Trophoblast cell (in vitro differentiated cells and primary cell): Measurements from ENCODE around the gene BAZ1A.

ENCODE experiments used
- DNase-seq, 2 donors: peaks; one replicate each; pipeline ENCODE4 v3.0.0-alpha.2; 2016
- H2AFZ ChIP-seq: 2 replicates; pipeline ENCODE4 v1.6.1; 2013; ENCODE audit warnings: low read length, moderate library complexity, mild to moderate bottlenecking; ENCODE audit not compliant: insufficient read depth, poor library complexity
- H2AK5ac ChIP-seq: 2 replicates; pipeline ENCODE4 v1.6.1; 2013; ENCODE audit warnings: mild to moderate bottlenecking, low read length
- H2BK120ac ChIP-seq: 2 replicates; pipeline ENCODE4 v1.6.1; 2013; ENCODE audit warnings: low read length, mild to moderate bottlenecking, moderate library complexity; ENCODE audit not compliant: insufficient read depth, poor library complexity
- H2BK12ac ChIP-seq: 2 replicates; pipeline ENCODE4 v1.6.1; 2013; ENCODE audit warnings: mild to moderate bottlenecking, low read length, moderate library complexity
- H2BK5ac ChIP-seq: 2 replicates; pipeline ENCODE4 v1.6.1; 2013; ENCODE audit warnings: low read length, low read depth, moderate library complexity, mild to moderate bottlenecking; ENCODE audit not compliant: poor library complexity
- H3K14ac ChIP-seq: 2 replicates; pipeline ENCODE4 v1.6.1; 2013; ENCODE audit warnings: mild to moderate bottlenecking, low read length
- H3K18ac ChIP-seq: 2 replicates; pipeline ENCODE4 v1.6.1; 2013; ENCODE audit warnings: mild to moderate bottlenecking, low read length
- H3K23ac ChIP-seq: 2 replicates; pipeline ENCODE4 v1.6.1; 2013; ENCODE audit warnings: low read length
- H3K27ac ChIP-seq: 2 replicates; pipeline ENCODE4 v1.5.1; 2013; ENCODE audit warnings: low read depth, mild to moderate bottlenecking, inconsistent platforms, low read length, moderate library complexity
- H3K27me3 ChIP-seq: 2 replicates; pipeline ENCODE4 v1.6.1; 2013; ENCODE audit warnings: inconsistent platforms, mild to moderate bottlenecking, low read length, moderate library complexity; ENCODE audit not compliant: insufficient read depth
- H3K36me3 ChIP-seq, 2 experiments: 1 replicate in 1 of 2; 2 replicates in 1 of 2; pipeline ENCODE4 v1.6.1; 2013; ENCODE audit warnings: low read length in 2 of 2, mild to moderate bottlenecking in 2 of 2, moderate library complexity in 1 of 2; ENCODE audit not compliant: insufficient read depth in 2 of 2, control insufficient read depth in 1 of 2
- H3K4ac ChIP-seq: 2 replicates; pipeline ENCODE4 v1.6.1; 2013; ENCODE audit warnings: low read depth, mild to moderate bottlenecking, low read length, moderate library complexity
- H3K4me1 ChIP-seq, 2 experiments: 1 replicate in 1 of 2; 2 replicates in 1 of 2; pipeline ENCODE4 v1.6.1; 2013; ENCODE audit warnings: low read length in 2 of 2, mild to moderate bottlenecking in 2 of 2, moderate library complexity in 1 of 2; ENCODE audit not compliant: insufficient read depth in 2 of 2, control insufficient read depth in 1 of 2
- H3K4me2 ChIP-seq: 2 replicates; pipeline ENCODE4 v1.6.1; 2013; ENCODE audit warnings: inconsistent platforms, mild to moderate bottlenecking, low read length, moderate library complexity
- H3K4me3 ChIP-seq: 2 replicates; pipeline ENCODE4 v1.5.1; 2013; ENCODE audit warnings: mild to moderate bottlenecking, low read depth, low read length, inconsistent platforms
- H3K79me1 ChIP-seq: one replicate; pipeline ENCODE4 v1.6.1; 2013; ENCODE audit warnings: low read length
- H3K79me2 ChIP-seq: 2 replicates; pipeline ENCODE4 v1.6.1; 2013; ENCODE audit warnings: low read length, mild to moderate bottlenecking; ENCODE audit not compliant: control insufficient read depth, insufficient read depth, poor library complexity
- H3K9ac ChIP-seq: 2 replicates; pipeline ENCODE4 v1.6.1; 2013; ENCODE audit warnings: mild to moderate bottlenecking, low read length
- H3K9me3 ChIP-seq: 2 replicates; pipeline ENCODE4 v1.6.1; 2013; ENCODE audit warnings: low read depth, mild to moderate bottlenecking, control low read depth, inconsistent platforms, low read length; ENCODE audit not compliant: insufficient read depth
- H4K12ac ChIP-seq: 2 replicates; pipeline ENCODE4 v1.6.1; 2013; ENCODE audit warnings: low read depth, mild to moderate bottlenecking, low read length, moderate library complexity
- H4K8ac ChIP-seq: 2 replicates; pipeline ENCODE4 v1.6.1; 2013; ENCODE audit warnings: low read depth, mild to moderate bottlenecking, low read length, moderate library complexity
- H4K91ac ChIP-seq: one replicate; pipeline ENCODE4 v1.6.1; 2013; ENCODE audit warnings: low read depth, mild to moderate bottlenecking, low read length, moderate library complexity
- WGBS: extraction: QIAGEN DNeasy Blood & Tissue Kit; methylation state at CpG from one replicate; pipeline ENCODE4 v1.1.7; 2013; ENCODE audit warnings: missing lambda C conversion rate; ENCODE audit not compliant: insufficient read length, insufficient coverage; ENCODE audit errors: extremely low coverage; 5-methylcytosine and 5-hydroxymethylcytosine counted together

BAZ1A gene

DNA sequence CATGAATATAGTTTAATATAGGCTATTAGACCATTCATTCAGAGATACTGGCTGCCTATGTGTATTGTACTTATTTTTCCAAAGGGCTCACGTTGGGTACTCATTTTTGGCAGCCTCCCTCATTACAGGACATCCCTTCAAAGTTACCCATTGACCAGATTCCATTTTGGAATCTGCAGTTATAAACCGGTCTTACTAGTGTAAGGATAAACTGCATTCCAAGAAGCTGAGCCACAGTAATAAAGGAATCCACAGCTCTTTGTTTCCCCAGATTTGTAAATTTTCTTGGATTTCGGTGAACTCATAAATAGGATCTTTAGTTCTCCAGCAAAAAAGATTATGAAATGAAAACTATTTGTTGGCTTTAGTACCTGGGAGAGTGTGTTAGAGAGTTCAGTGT lies 141.9 kb downstream of the BAZ1A start:
- Histone ChIP-seq H4K12ac (no peak overlapping the region), H3K27ac (no peak overlapping the region), H3K4ac (no peak overlapping the region), H2BK120ac (no peak overlapping the region), H3K14ac (no peak overlapping the region), H3K9me3 (peaks cover 5% of the 10 kb centered on the region), H3K18ac (no peak overlapping the region), H2AFZ (no peak overlapping the region), H4K91ac (no peak overlapping the region), H3K4me2 (no peak overlapping the region), H3K4me1 (peaks cover 2 to 3% of the 10 kb centered on the region in 2 experiments), H2AK5ac (no peak overlapping the region), H3K9ac (no peak overlapping the region), H3K79me1 (peaks cover 3% of the 10 kb centered on the region), H3K4me3 (no peak overlapping the region), H3K36me3 (no peaks in the 10 kb centered on the region), H2BK5ac (no peak overlapping the region), H3K79me2 (no peaks in the 10 kb centered on the region), H2BK12ac (no peak overlapping the region), H4K8ac (no peak overlapping the region), H3K23ac (no peak overlapping the region), H3K27me3 (no peaks in the 10 kb centered on the region)
- peak; percentile 46 to 92 for DNase-seq
- no CpG with 5 or more reads among the region's 3 CpGs for whole genome bisulfite sequencing

DNA sequence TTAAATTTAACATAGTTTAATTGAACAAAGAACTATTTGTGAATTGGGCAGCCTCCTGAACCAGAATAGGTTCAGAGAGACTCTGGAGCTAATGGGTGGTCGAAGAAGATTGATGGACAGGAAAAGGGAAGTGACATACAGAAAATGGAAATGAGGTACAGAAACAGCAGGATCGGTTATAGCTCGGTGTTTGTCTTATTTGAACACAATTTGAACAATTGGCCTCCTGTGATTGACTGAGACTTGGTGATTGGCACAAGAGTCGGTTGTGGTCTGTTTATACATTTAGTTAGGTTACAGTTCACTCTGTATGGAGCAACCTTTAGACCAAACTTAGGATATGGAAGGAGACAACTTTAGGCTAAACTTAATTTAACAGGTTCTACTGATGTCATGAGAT lies 142.4 kb downstream of the BAZ1A start:
- no CpG with 5 or more reads among the region's 4 CpGs for WGBS
- Histone ChIP-seq H2BK120ac (peak overlapping the region; percentile 74), H3K27me3 (no peaks in the 10 kb centered on the region), H3K18ac (no peak overlapping the region), H3K4me2 (no peak overlapping the region), H4K91ac (no peak overlapping the region), H3K9ac (no peak overlapping the region), H3K9me3 (peaks cover 5% of the 10 kb centered on the region), H3K36me3 (no peaks in the 10 kb centered on the region), H3K23ac (no peak overlapping the region), H3K4ac (no peak overlapping the region), H3K27ac (peak overlapping the region; percentile 58), H3K4me1 (peaks cover 2 to 3% of the 10 kb centered on the region in 2 experiments), H3K14ac (no peak overlapping the region), H3K79me2 (no peaks in the 10 kb centered on the region), H2BK12ac (peak overlapping the region; percentile 67), H3K4me3 (no peak overlapping the region), H4K8ac (no peak overlapping the region), H3K79me1 (peaks cover 3% of the 10 kb centered on the region), H4K12ac (no peak overlapping the region), H2BK5ac (peak overlapping the region; percentile 47), H2AK5ac (no peak overlapping the region), H2AFZ (no peak overlapping the region)
- DNase-seq = no peak

DNA sequence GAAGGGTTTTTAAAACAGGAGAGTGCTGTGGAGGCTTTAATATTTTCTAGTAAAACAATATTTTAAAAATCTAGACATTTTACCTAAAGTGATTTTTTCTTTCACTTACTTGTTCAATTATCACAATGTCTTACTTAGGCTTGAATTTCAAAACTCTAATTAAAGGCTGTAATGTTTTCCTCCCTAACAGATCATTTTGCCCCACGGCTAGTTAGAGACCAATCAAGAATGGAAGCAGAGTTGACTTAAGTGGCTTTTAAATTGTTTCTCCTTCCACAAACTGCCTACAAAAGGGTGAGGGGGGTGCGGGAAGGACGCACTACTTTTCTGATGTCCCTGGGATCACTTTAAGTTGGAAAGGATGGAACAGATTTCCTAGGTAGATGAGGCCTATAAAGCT lies 151.3 kb downstream of the BAZ1A start:
- Histone ChIP-seq H3K79me2 (no peaks in the 10 kb centered on the region), H2BK12ac (no peak overlapping the region), H4K12ac (no peak overlapping the region), H3K23ac (no peak overlapping the region), H3K4me1 (no peaks in the 10 kb centered on the region), H3K27ac (no peak overlapping the region), H2BK120ac (no peak overlapping the region), H3K9ac (no peak overlapping the region), H2BK5ac (no peak overlapping the region), H2AFZ (no peak overlapping the region), H3K18ac (no peak overlapping the region), H4K91ac (no peak overlapping the region), H4K8ac (no peak overlapping the region), H3K4me2 (no peak overlapping the region), H3K14ac (no peak overlapping the region), H3K4me3 (no peak overlapping the region), H3K36me3 (no peaks in the 10 kb centered on the region), H3K9me3 (no peaks in the 10 kb centered on the region), H3K27me3 (no peaks in the 10 kb centered on the region), H2AK5ac (no peak overlapping the region), H3K79me1 (no peaks in the 10 kb centered on the region), H3K4ac (no peak overlapping the region)
- DNase-seq = no peak
- no CpG with 5 or more reads among the region's 3 CpGs for WGBS

DNA sequence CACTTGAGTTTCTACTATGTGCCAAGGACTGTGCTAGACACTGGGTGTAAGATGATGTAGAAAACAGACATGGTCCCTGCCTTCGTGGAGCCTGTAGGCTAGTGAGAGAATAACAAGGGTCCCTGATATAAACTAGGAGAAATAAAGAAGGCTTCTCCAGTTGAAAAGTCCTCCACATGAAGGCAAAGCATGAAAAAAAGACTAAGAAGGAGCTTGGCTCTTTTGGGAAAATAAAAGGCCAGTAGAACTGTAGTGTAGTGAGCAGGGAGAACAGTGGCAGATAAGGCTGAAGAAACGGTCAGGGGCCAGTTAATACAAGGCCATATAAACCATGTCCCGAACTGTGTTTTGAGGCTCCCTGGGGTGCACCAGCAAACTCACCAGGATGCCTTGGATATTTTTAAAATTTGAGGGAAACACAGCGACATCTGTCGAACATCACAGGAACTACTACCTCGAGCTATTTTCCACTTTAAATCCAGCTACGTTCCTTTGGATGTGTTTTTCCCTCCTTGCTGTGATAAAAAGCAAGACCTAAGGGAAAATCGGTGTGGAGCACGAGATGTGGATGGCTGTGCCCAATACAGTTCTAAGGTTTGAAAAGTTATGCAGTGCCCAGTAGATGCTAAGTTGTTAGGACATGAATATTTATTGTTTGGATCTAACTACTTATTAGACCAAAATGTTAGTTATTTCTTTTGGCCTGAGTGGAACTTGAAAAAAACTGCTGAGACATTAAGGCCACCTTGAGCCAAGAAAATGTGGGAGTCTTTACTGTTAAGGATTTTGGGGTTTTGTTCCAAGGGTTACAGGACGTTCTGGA lies 152.2 kb downstream of the BAZ1A start:
- no peak overlapping the region for H4K8ac ChIP-seq
- H2AK5ac ChIP-seq = no peak overlapping the region
- no peak overlapping the region for H4K91ac ChIP-seq
- H3K18ac ChIP-seq = no peak overlapping the region
- H2BK120ac ChIP-seq = no peak overlapping the region
- H4K12ac ChIP-seq = no peak overlapping the region
- H3K4me2 ChIP-seq = no peak overlapping the region
- no peak overlapping the region for H3K4ac ChIP-seq
- H3K4me3 ChIP-seq = no peak overlapping the region
- H3K9me3 ChIP-seq = no peaks in the 10 kb centered on the region
- no peak overlapping the region for H3K27ac ChIP-seq
- no peaks in the 10 kb centered on the region for H3K36me3 ChIP-seq
- no peak overlapping the region for H3K23ac ChIP-seq
- H2BK12ac ChIP-seq = no peak overlapping the region
- H3K4me1 ChIP-seq = no peaks in the 10 kb centered on the region
- no peaks in the 10 kb centered on the region for H3K79me2 ChIP-seq
- no peak overlapping the region for H3K14ac ChIP-seq
- H3K9ac ChIP-seq = no peak overlapping the region
- DNase-seq = peak; percentile 23 to 77
- WGBS = no CpG with 5 or more reads among the region's 10 CpGs
- no peak overlapping the region for H2BK5ac ChIP-seq
- H3K79me1 ChIP-seq = no peaks in the 10 kb centered on the region
- no peak overlapping the region for H2AFZ ChIP-seq
- no peaks in the 10 kb centered on the region for H3K27me3 ChIP-seq
